ENCODE data around the gene EPHB1.

Gene EPHB1

DNA sequence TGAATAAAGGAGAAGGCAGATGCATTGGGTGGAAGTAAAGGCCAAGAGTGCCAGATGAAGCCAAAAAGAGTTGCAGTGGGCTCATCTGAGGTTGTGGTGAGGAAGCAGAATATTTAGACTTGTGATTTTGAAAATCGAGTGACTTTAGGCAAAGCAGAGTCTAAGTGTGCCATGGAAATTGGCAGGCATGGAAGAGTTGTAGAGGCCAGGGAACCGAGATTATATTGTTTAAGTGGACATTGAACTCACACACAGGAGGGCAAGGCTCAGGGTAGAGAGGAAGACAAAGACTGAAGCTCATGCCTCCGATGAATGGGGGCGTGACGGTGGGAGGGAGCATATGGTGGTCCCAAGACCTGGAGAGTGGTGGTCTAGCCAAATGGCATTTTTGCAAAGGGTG, 347.5 kb downstream of the EPHB1 start:
- TF ChIP-seq, protein P1, sequence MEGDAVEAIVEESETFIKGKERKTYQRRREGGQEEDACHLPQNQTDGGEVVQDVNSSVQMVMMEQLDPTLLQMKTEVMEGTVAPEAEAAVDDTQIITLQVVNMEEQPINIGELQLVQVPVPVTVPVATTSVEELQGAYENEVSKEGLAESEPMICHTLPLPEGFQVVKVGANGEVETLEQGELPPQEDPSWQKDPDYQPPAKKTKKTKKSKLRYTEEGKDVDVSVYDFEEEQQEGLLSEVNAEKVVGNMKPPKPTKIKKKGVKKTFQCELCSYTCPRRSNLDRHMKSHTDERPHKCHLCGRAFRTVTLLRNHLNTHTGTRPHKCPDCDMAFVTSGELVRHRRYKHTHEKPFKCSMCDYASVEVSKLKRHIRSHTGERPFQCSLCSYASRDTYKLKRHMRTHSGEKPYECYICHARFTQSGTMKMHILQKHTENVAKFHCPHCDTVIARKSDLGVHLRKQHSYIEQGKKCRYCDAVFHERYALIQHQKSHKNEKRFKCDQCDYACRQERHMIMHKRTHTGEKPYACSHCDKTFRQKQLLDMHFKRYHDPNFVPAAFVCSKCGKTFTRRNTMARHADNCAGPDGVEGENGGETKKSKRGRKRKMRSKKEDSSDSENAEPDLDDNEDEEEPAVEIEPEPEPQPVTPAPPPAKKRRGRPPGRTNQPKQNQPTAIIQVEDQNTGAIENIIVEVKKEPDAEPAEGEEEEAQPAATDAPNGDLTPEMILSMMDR (IDR thresholded peaks at IDR 0.05; ENCODE audit: unreplicated experiment in 3 of 3): no peak

DNA sequence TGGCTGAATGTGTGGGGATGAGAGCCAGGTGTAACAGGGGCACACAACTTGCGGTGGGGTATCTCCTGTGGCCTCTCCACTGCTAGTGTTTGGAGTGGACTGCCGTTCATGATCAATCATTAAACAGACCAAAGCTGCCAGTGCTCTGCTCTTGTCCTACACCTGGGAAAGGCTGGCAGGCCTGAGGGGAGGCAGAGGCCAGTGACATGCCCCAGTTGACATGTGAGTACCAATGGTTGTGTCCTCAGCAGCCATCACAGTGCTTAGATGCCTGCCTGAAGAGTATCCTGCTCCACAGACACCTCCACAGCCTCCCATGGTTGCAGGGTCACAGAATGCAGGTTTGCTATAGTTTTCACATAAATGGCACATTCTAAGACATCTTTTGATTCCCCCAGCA, 348.4 kb downstream of the EPHB1 start:
- Mint-ChIP-seq H3K9me3 (no peaks in the 10 kb centered on the region), H3K36me3 (ENCODE audit: low read depth) (no peaks in the 10 kb centered on the region), H3K4me1 (no peaks in the 10 kb centered on the region), H3K4me3 (no peak overlapping the region), H3K27me3 (ENCODE audit: low read depth) (peaks cover 9% of the 10 kb centered on the region), H3K27ac (no peak overlapping the region)
- TF ChIP-seq, protein P1 (IDR thresholded peaks at IDR 0.05; ENCODE audit: unreplicated experiment in 3 of 3): no peak

More for the DNA sequence above, 347.5 kb downstream of the EPHB1 start:
- Mint-ChIP-seq H3K4me3 (no peak overlapping the region), H3K27ac (no peak overlapping the region), H3K36me3 (ENCODE audit: low read depth) (no peaks in the 10 kb centered on the region), H3K27me3 (ENCODE audit: low read depth) (peaks cover 5% of the 10 kb centered on the region), H3K4me1 (no peaks in the 10 kb centered on the region), H3K9me3 (no peaks in the 10 kb centered on the region)

DNA sequence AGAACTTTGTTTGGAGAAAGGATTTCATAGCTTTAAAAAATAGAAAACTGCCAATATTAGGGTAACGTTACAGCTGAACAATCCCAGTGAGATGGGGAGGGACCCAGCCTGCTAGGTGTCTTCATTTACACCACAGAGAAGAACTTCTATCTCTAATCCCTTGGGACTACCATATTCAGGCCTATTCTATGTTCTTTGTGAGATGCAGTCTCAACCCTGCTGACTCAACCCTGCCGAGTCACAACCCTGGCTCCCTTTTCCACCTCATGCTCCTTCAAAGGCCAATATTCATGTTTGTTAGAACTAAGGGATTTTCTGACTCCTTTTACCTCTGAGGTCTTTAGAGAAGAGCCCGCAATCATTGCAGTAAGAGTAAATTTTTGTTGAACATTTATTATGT, 350.5 kb downstream of the EPHB1 start:
- Mint-ChIP-seq H3K4me3 (no peak overlapping the region), H3K9me3 (no peaks in the 10 kb centered on the region), H3K27me3 (ENCODE audit: low read depth) (peaks cover 9% of the 10 kb centered on the region), H3K36me3 (ENCODE audit: low read depth) (no peaks in the 10 kb centered on the region), H3K27ac (no peak overlapping the region), H3K4me1 (no peaks in the 10 kb centered on the region)
- TF ChIP-seq, protein P1 (IDR thresholded peaks at IDR 0.05; ENCODE audit: unreplicated experiment in 3 of 3): no peak

DNA sequence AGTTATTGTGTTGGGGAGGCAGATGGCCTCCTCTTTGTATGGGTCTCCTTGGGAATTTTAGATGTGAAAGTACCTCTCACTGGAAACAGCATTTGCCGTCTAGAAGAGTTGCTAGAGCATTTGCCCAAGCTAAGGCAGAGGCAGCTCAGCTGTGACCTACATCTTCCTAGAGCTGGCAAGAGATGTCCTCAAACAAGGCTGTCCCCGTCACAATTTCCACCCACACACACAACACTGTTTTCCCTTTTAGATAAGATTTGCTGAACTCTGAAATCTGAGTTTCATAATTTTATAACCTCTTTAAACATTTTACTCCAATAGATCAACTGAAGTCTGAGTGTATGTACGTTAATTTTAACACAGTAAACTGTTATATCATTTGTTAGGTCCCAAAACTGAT, 352.6 kb downstream of the EPHB1 start:
- peak overlapping the region in 1 of 3 experiments; percentile 1 for H3K27ac Mint-ChIP-seq
- TF ChIP-seq, protein P1 (IDR thresholded peaks at IDR 0.05; ENCODE audit: unreplicated experiment in 3 of 3): no peak
- no peaks in the 10 kb centered on the region for H3K4me1 Mint-ChIP-seq
- no peak overlapping the region for H3K4me3 Mint-ChIP-seq
- H3K27me3 Mint-ChIP-seq (ENCODE audit: low read depth): peaks cover 8% of the 10 kb centered on the region
- no peaks in the 10 kb centered on the region for H3K36me3 Mint-ChIP-seq (ENCODE audit: low read depth)
- H3K9me3 Mint-ChIP-seq: no peaks in the 10 kb centered on the region

DNA sequence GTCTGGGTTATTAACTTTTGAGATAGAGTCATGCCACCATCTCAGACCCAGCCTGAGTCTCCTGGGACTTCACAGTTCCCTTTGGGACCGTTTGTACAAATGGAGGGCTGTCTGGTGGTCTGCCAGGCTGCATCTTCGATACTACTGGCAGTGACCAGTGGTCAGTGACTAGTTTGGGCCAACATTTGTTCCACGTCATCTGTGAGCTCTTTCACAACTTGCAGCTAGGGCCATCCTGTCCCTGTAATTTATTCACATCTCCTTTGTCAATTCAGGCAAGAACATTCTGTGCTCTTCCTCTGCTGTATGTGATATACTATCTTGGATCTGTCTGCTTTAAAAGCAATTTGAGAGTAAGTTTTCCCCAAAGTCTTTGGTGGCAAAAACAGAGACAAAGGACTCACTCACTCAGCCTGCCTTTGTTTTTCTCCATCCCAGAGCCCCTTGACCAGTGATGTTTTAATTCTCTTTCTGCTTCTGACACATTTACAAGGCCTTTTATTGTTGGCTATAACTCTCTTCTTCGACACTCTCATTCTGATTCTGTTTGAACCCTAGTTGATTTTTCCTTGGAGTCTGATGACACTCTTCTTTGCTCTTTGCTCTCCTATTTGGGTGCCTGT, 353.4 kb downstream of the EPHB1 start:
- peak overlapping the region in 1 of 3 experiments; percentile 1 for H3K27ac Mint-ChIP-seq
- peaks cover 8% of the 10 kb centered on the region for H3K27me3 Mint-ChIP-seq (ENCODE audit: low read depth)
- H3K36me3 Mint-ChIP-seq (ENCODE audit: low read depth): no peaks in the 10 kb centered on the region
- H3K4me3 Mint-ChIP-seq: no peak overlapping the region
- no peaks in the 10 kb centered on the region for H3K9me3 Mint-ChIP-seq
- H3K4me1 Mint-ChIP-seq: no peaks in the 10 kb centered on the region
- TF ChIP-seq, protein P1 (IDR thresholded peaks at IDR 0.05; ENCODE audit: unreplicated experiment in 3 of 3): no peak
